MCF 10A (cell line): ENCODE results near the gene SYT15B. TPM values are rescaled to one million over a fixed set of nuclear protein-coding genes. Genes with fewer than 3 reads are reported as not detected.
"Not testable (repeated sequence)": the region's sequence is repeated elsewhere in the genome, so short reads cannot be mapped to it uniquely, and the experiment has no call there.

Source experiments
- Bru-seq: library from RNA; stranded (reverse); fragments of 400-500 nt; gene quantifications from one replicate; lab custom pipeline; 2021; lab: Mats Ljungman, UMichigan
- BruChase-seq, 2 experiments: library from RNA; stranded (reverse); fragments of 400-500 nt; gene quantifications; one replicate each; lab custom pipeline; 2021; lab: Mats Ljungman, UMichigan
- BruUV-seq: library from RNA; stranded (reverse); fragments of 400-500 nt; replicated peaks from 2 replicates; lab custom pipeline; 2021; lab: Mats Ljungman, UMichigan
- CTCF ChIA-PET: fragments of 300-600 bp; sonication (Branson Sonifier 250); formaldehyde crosslinking; extraction: SDS; loops from one replicate; lab custom pipeline; 2021; ENCODE audit warnings: antibody characterized with exemption, inconsistent platforms; lab: Yijun Ruan, JAX
- POLR2A ChIA-PET: fragments of 300-600, 350-650 bp; sonication (Branson Sonifier 250); formaldehyde crosslinking; extraction: SDS; loops from one replicate; lab custom pipeline; 2020; ENCODE audit warnings: antibody characterized with exemption, inconsistent platforms; lab: Yijun Ruan, JAX
- DNase-seq: peaks from one replicate; pipeline ENCODE4 v3.0.0-alpha.2; 2018; ENCODE audit not compliant: unreplicated experiment
- H3K27ac Mint-ChIP-seq: one replicate; pipeline ENCODE4 v1.8.0; 2022; ENCODE audit warnings: mild to moderate bottlenecking, low read depth, mixed read lengths; ENCODE audit not compliant: unreplicated experiment
- H3K27me3 Mint-ChIP-seq: one replicate; pipeline ENCODE4 v1.8.0; 2022; ENCODE audit warnings: mixed read lengths; ENCODE audit not compliant: insufficient read depth, unreplicated experiment
- H3K36me3 Mint-ChIP-seq: one replicate; pipeline ENCODE4 v1.8.0; 2022; ENCODE audit warnings: mild to moderate bottlenecking, moderate library complexity, mixed read lengths; ENCODE audit not compliant: insufficient read depth, unreplicated experiment
- H3K4me1 Mint-ChIP-seq: one replicate; pipeline ENCODE4 v1.8.0; 2022; ENCODE audit warnings: mixed read lengths; ENCODE audit not compliant: insufficient read depth, unreplicated experiment
- H3K4me3 Mint-ChIP-seq: one replicate; pipeline ENCODE4 v1.8.0; 2022; ENCODE audit warnings: mild to moderate bottlenecking, moderate library complexity, mixed read lengths; ENCODE audit not compliant: unreplicated experiment
- H3K9me3 Mint-ChIP-seq: one replicate; pipeline ENCODE4 v1.8.0; 2022; ENCODE audit warnings: mixed read lengths; ENCODE audit not compliant: unreplicated experiment
- intact Hi-C: fragments of 100-400 bp; cut with micrococcal nuclease; formaldehyde crosslinking; loops from 2 replicates; pipeline ENCODE4 v1.14.1; 2022
- long read RNA-seq: library from polyadenylated mRNA; stranded (forward); transcript quantifications from one replicate; pipeline ENCODE4 v2.0.0, GENCODE V29; 2022
- total RNA-seq: library from RNA; stranded (reverse); gene quantifications from 2 replicates; pipeline ENCODE4 v1.2.3, GENCODE V29; 2022
- TF ChIP-seq, protein P1 (sequence below): fragments of 200-600 bp; IDR thresholded peaks from one replicate; pipeline ENCODE4 v1.8.0; 2022; ENCODE audit warnings: antibody characterized with exemption, mild to moderate bottlenecking; ENCODE audit not compliant: unreplicated experiment

Gene SYT15B
- total RNA-seq, result 0.07 TPM in 1 of 2 replicates, not detected in the other
- Bru-seq, nascent RNA, result not detected
- not detected for BruChase-seq, experiment 1, labeled RNA remaining after a 6-hour chase
- BruChase-seq, experiment 2, labeled RNA remaining after a 2-hour chase, result not detected
- long read RNA-seq, result 0 reads

DNA sequence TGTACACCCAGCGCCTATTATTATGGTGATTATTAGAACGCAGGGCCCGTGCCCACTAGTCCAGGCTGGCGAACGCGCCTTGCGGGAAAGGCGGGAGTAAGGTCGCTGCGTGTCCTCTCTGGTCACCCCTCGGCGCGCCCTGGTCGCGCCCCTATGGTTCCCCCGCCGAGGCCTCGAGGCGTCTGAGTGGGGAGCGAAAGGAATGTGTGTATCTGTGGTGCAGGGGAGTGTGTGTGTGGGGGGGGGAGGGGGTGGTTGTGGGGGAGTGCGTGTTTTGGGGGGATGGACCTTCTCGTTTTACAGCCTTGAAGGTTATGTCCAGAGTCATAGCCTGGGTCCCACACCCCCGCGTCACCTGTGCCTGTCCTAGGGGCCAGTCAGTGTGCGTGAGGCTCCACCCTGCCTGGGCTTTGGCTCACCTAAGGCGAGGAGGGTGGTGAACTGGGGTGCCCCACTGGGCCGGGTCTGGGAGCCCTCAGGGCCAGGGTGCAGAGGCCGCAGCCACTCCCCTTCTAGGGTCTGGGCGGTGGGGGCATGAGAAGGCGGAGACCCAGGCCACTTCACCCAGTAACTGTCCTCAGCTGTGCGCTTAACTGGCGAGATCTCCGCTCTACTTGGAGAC, at the start of gene SYT15B:
Gene SYT15B (minus strand): TSS at position 39 of the 622 bp plus-strand sequence. CDS start 952 bp downstream, outside the sequence.
- BruUV-seq, CTCF ChIA-PET: not testable (repeated sequence)

DNA sequence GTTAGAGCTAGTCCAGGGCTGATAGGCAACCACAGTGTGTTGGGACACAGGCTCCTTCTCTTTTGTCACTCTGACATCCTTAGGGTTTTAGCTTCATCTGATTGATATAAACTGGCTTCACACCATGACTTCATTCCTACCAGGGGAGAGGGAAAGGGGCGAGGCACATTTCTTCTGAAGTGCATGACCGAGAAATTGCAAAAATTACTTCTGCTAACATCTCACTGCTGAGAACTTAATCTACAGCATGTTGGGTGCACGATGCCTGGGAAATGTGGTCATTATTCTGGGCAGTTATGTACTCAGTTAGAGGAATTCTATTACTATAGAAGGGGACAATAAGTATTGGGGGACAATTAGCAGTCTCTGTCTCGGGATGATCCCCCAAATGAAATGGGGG, 16.2 kb upstream of the SYT15B start:
- H3K4me3 Mint-ChIP-seq, H3K9me3 Mint-ChIP-seq, CTCF ChIA-PET, H3K4me1 Mint-ChIP-seq, POLR2A ChIA-PET, H3K27me3 Mint-ChIP-seq, BruUV-seq, intact Hi-C loops, H3K27ac Mint-ChIP-seq, DNase-seq, H3K36me3 Mint-ChIP-seq: not testable (repeated sequence)

More for the DNA sequence above, at the start of gene SYT15B:
- H3K27ac Mint-ChIP-seq, POLR2A ChIA-PET, DNase-seq, intact Hi-C loops, H3K4me3 Mint-ChIP-seq, H3K36me3 Mint-ChIP-seq, H3K27me3 Mint-ChIP-seq, H3K9me3 Mint-ChIP-seq, H3K4me1 Mint-ChIP-seq: not testable (repeated sequence)

DNA sequence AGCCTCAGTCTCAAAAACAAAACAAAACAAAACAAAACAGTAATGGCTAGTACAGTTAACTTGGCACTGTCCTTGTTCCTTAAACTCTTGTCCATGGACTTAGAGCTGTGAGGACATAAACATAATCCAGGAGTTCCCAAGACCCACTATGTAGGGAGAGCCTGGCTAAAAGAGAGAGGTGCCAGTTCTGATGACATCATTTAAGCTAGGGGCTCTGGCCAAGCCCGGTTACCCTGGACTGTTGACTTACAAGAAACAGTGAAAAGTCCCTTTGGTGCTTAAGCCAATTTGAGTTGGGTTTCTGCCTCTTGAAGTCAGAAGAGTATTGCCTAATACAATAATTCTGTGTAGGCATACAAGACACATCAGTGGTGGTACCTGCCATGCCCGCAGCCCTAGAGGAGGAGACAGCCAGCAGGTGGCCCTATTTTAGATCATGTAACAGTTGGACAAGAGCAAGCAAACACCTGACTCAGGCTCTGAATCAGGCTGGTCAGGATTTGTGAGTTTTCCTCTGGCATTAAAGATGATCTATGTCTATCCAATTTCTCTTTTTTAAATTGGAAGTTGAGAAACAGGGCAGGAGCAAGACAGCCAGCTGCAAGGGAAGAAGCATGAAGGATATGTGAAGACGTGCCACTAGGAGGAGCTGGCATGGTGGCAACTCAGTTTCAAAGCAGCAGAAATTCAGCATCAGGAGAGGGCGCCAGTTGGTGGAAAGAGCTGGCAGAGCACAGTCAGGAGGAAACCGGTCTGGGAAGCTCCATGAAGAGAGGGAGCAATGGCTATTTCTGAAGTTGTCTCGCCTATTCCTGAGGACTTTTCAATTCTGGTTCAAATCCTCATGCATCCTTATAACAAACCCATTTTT, 12.2 kb upstream of the SYT15B start:
- DNase-seq, result peak; percentile 71
- H3K27me3 Mint-ChIP-seq, H3K4me3 Mint-ChIP-seq, BruUV-seq, H3K36me3 Mint-ChIP-seq, POLR2A ChIA-PET, H3K9me3 Mint-ChIP-seq, intact Hi-C loops, H3K27ac Mint-ChIP-seq, H3K4me1 Mint-ChIP-seq: not testable (repeated sequence)
- TF ChIP-seq, protein P1, sequence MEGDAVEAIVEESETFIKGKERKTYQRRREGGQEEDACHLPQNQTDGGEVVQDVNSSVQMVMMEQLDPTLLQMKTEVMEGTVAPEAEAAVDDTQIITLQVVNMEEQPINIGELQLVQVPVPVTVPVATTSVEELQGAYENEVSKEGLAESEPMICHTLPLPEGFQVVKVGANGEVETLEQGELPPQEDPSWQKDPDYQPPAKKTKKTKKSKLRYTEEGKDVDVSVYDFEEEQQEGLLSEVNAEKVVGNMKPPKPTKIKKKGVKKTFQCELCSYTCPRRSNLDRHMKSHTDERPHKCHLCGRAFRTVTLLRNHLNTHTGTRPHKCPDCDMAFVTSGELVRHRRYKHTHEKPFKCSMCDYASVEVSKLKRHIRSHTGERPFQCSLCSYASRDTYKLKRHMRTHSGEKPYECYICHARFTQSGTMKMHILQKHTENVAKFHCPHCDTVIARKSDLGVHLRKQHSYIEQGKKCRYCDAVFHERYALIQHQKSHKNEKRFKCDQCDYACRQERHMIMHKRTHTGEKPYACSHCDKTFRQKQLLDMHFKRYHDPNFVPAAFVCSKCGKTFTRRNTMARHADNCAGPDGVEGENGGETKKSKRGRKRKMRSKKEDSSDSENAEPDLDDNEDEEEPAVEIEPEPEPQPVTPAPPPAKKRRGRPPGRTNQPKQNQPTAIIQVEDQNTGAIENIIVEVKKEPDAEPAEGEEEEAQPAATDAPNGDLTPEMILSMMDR, result peak; percentile 53
- CTCF ChIA-PET, result interaction anchor here (0.5 kb wide), 1 partner anchor 1232 kb away, joined by 3 read pairs; no protein-coding TSS in a partner anchor

DNA sequence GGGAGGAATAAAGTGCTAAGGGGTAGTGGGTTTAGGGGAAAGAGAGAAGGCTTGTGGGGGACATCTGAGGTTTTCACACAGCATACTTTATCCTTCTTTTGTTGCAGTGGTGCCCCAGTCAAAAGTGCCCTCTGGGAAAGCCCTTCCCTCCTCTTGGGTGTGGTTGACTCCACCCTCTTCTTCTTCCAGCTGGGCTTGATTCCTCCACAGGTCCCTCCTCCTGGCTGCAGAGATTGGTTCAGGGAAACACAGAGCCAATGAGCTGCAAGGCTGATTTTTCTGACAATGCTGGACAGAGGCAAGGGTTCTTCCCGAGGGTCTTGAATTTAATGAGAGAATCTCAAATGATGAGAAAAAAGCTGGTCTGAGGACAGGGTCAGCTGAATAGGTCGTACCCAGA, 7.4 kb upstream of the SYT15B start:
- BruUV-seq, POLR2A ChIA-PET, H3K4me3 Mint-ChIP-seq, H3K36me3 Mint-ChIP-seq, H3K27me3 Mint-ChIP-seq, H3K4me1 Mint-ChIP-seq, H3K27ac Mint-ChIP-seq, DNase-seq, CTCF ChIA-PET, intact Hi-C loops, H3K9me3 Mint-ChIP-seq: not testable (repeated sequence)

DNA sequence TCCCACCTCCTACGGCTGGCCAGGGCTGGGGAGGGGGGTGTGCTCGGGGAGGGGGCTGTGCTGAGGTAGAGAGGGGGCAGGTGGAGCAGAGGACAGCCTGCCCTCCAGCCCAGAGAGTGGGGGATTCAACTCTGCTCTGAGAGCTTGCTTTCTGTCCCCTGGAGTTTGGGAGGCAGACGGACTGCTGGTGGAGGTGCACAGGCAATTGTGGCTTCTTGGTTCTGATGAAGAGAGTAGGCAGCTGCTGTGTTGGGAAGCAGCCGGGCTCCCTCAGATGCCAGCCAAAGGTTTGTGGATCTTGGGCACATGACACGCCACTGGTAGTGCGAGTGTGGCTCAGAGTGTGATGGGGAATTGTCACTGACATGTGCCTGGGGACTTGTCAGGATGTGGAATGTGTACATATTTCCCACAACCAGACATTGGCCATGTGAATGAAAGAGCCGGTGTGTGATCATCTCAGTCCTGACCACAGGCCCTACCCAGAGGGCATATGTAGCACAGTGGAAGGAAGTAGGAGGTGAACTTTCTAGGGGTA, 5.3 kb upstream of the SYT15B start:
- H3K9me3 Mint-ChIP-seq, DNase-seq, CTCF ChIA-PET, H3K27me3 Mint-ChIP-seq, H3K36me3 Mint-ChIP-seq, H3K27ac Mint-ChIP-seq, POLR2A ChIA-PET, intact Hi-C loops, H3K4me3 Mint-ChIP-seq, H3K4me1 Mint-ChIP-seq, BruUV-seq: not testable (repeated sequence)

DNA sequence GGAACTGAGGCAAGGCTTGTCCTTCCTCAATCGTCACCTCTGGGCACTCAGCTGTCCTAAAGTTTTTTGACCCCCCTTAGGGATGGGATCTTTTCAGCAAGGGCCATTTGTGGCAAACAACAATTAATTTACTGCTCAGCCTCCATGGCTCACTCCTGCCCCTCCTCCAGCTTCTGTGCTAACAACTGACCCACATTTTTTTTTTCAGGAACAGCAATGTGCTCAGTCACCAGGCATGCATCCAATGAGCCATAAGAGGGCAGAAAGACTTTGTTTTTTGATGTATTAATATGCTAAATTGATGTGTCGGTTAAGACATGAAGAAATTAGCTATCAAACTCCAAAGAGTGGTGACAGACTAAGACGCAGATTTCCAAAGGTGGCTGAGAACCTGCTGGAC, 4.7 kb upstream of the SYT15B start:
- BruUV-seq, H3K27me3 Mint-ChIP-seq, intact Hi-C loops, CTCF ChIA-PET, H3K4me3 Mint-ChIP-seq, H3K27ac Mint-ChIP-seq, H3K36me3 Mint-ChIP-seq, H3K9me3 Mint-ChIP-seq, H3K4me1 Mint-ChIP-seq, DNase-seq, POLR2A ChIA-PET: not testable (repeated sequence)

DNA sequence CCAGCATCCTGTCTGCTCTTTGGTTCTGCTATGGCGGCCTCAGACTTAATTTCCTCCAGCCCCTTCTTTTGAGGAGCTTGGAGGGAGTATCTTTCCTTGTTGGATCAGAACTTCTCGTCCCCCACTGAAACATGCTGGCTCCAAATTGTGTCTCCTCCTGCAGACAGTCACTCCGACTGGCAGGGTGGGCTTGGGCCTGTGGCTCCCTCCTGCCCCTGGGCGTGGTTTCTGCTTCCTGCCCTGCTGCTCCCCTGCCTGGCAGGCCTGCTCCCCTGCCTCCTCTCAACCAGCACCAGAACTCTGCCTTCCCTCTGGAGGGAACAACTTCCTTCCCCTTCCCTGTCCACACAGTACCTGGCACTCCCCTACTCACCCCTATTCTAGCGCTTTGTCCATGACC, 3.8 kb upstream of the SYT15B start:
- intact Hi-C loops, CTCF ChIA-PET, H3K27me3 Mint-ChIP-seq, POLR2A ChIA-PET, BruUV-seq, H3K36me3 Mint-ChIP-seq, H3K9me3 Mint-ChIP-seq, H3K4me1 Mint-ChIP-seq, DNase-seq, H3K27ac Mint-ChIP-seq, H3K4me3 Mint-ChIP-seq: not testable (repeated sequence)

DNA sequence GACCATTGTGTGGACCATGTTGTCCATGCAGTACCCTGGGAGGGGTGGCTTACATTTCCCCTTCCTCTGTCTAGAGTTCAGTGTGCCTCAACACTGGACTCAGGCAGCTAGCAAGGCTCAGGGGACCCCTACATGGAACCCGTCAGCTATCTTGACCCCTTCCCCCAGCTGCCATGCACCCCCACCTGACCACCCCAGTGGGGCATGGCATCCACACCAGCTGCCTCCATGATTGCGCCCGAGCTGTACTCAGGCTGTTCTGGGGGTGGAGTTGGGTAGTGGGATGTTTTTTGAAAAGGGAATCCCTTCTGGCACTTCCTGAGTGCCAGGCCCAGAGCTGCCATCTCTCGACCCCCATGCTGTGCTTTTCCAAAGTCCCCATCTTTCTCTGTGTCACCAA, 1.8 kb upstream of the SYT15B start:
- DNase-seq, POLR2A ChIA-PET, H3K4me3 Mint-ChIP-seq, H3K9me3 Mint-ChIP-seq, H3K27ac Mint-ChIP-seq, H3K36me3 Mint-ChIP-seq, CTCF ChIA-PET, BruUV-seq, intact Hi-C loops, H3K27me3 Mint-ChIP-seq, H3K4me1 Mint-ChIP-seq: not testable (repeated sequence)
